ENCODE measurements around the gene DPP6. TPM values are rescaled to one million over a fixed set of nuclear protein-coding genes. Genes with fewer than 3 reads are reported as not detected.

DPP6 gene
- total RNA-seq, 1 experiment from 2014 or later = not detected

- BruUV-seq (replicated peaks) = no TSS peak
- Histone ChIP-seq H3K9me3 (peaks cover 3% of the 10 kb centered on the region; the same call in 1 of the 2 replicates), H3K4me1 (no peaks in the 10 kb centered on the region), H3K4me3 (ENCODE audit: low read depth, low read length) (no peak overlapping the region), H3K36me3 (ENCODE audit: control insufficient read depth, insufficient read depth, low read length) (no peaks in the 10 kb centered on the region), H3K27me3 (replicated peaks; ENCODE audit: control insufficient read depth, insufficient read depth, low read length) (no peaks in the 10 kb centered on the region; the same call in 1 of the 2 replicates)
- CTCF ChIA-PET = no interaction called here
- TF ChIP-seq CTCF (IDR thresholded peaks at IDR 0.05; ENCODE audit: insufficient read depth in 1 of 2, low read depth in 1 of 2, low read length in 1 of 2, severe bottlenecking in 1 of 2, unreplicated experiment in 1 of 2) = no peak
- no peak for DNase-seq
- peaks cover 12% of the 10 kb centered on the region for H3K9me3 Mint-ChIP-seq (ENCODE audit: unreplicated experiment)
- H3K27ac Mint-ChIP-seq (ENCODE audit: unreplicated experiment) = no peak overlapping the region
- intact Hi-C loops (cut with micrococcal nuclease; ENCODE audit: unreplicated experiment) = no loop called here
- H3K4me3 Mint-ChIP-seq (ENCODE audit: unreplicated experiment) = no peak overlapping the region
- H3K36me3 Mint-ChIP-seq (ENCODE audit: insufficient read depth, unreplicated experiment) = no peaks in the 10 kb centered on the region
- POLR2A ChIA-PET = no interaction called here
- no peaks in the 10 kb centered on the region for H3K4me1 Mint-ChIP-seq (ENCODE audit: low read depth, unreplicated experiment)
- no peaks in the 10 kb centered on the region for H3K27me3 Mint-ChIP-seq (ENCODE audit: insufficient read depth, unreplicated experiment)
Measured at GRCh38 chr7:154853063-154853726, 801.0 kb downstream of the DPP6 start.

GRCh38 chr7:154853727-154854095 lies 801.5 kb downstream of the DPP6 start:
- intact Hi-C loops (cut with micrococcal nuclease; ENCODE audit: unreplicated experiment) = no loop called here
- no peak for TF ChIP-seq CTCF (IDR thresholded peaks at IDR 0.05; ENCODE audit: insufficient read depth in 1 of 2, low read depth in 1 of 2, low read length in 1 of 2, severe bottlenecking in 1 of 2, unreplicated experiment in 1 of 2)
- H3K4me1 Mint-ChIP-seq (ENCODE audit: low read depth, unreplicated experiment) = no peaks in the 10 kb centered on the region
- H3K27me3 Mint-ChIP-seq (ENCODE audit: insufficient read depth, unreplicated experiment) = no peaks in the 10 kb centered on the region
- no peak overlapping the region for H3K4me3 Mint-ChIP-seq (ENCODE audit: unreplicated experiment)
- peaks cover 3% of the 10 kb centered on the region; the same call in 1 of the 2 replicates for H3K9me3 ChIP-seq
- no peak overlapping the region for H3K4me3 ChIP-seq (ENCODE audit: low read depth, low read length)
- no peaks in the 10 kb centered on the region for H3K36me3 ChIP-seq (ENCODE audit: control insufficient read depth, insufficient read depth, low read length)
- H3K9me3 Mint-ChIP-seq (ENCODE audit: unreplicated experiment) = peaks cover 11% of the 10 kb centered on the region
- DNase-seq = no peak
- BruUV-seq (replicated peaks) = no TSS peak
- no peaks in the 10 kb centered on the region for H3K36me3 Mint-ChIP-seq (ENCODE audit: insufficient read depth, unreplicated experiment)
- no peak overlapping the region for H3K27ac Mint-ChIP-seq (ENCODE audit: unreplicated experiment)
- POLR2A ChIA-PET = no interaction called here
- CTCF ChIA-PET = no interaction called here
- H3K27me3 ChIP-seq (replicated peaks; ENCODE audit: control insufficient read depth, insufficient read depth, low read length) = no peaks in the 10 kb centered on the region; the same call in 1 of the 2 replicates
- H3K4me1 ChIP-seq = no peaks in the 10 kb centered on the region

DNA sequence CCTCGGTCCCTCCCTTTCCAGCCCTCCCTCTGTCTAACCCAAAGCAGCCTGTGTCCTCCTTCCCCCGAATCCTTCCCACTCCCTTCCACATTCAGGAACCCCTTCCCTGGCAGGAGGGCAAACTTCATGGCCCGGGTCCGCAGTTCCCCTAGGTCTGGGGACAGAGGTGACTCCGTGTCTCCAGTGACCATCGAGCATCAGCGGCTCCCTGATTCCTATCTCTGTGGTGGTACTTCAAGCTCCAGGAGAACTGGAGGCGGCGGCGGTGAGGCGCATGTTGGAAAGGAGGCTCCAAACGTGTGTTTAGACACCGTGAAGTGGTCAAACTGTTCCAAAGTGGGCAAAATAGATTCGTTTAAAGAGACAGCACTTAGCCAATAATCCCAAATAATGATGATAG lies 802.6 kb downstream of the DPP6 start:
- H3K27me3 Mint-ChIP-seq (ENCODE audit: insufficient read depth, unreplicated experiment) = no peaks in the 10 kb centered on the region
- H3K36me3 ChIP-seq (ENCODE audit: control insufficient read depth, insufficient read depth, low read length) = no peaks in the 10 kb centered on the region
- H3K4me3 Mint-ChIP-seq (ENCODE audit: unreplicated experiment) = no peak overlapping the region
- intact Hi-C loops (cut with micrococcal nuclease; ENCODE audit: unreplicated experiment) = no loop called here
- POLR2A ChIA-PET = no interaction called here
- peaks cover 3% of the 10 kb centered on the region; the same call in 1 of the 2 replicates for H3K9me3 ChIP-seq
- no peaks in the 10 kb centered on the region; the same call in 1 of the 2 replicates for H3K27me3 ChIP-seq (replicated peaks; ENCODE audit: control insufficient read depth, insufficient read depth, low read length)
- no TSS peak for BruUV-seq (replicated peaks)
- no peak overlapping the region for H3K4me3 ChIP-seq (ENCODE audit: low read depth, low read length)
- CTCF ChIA-PET = no interaction called here
- no peaks in the 10 kb centered on the region for H3K4me1 Mint-ChIP-seq (ENCODE audit: low read depth, unreplicated experiment)
- peaks cover 11% of the 10 kb centered on the region for H3K9me3 Mint-ChIP-seq (ENCODE audit: unreplicated experiment)
- H3K27ac Mint-ChIP-seq (ENCODE audit: unreplicated experiment) = no peak overlapping the region
- H3K4me1 ChIP-seq = no peaks in the 10 kb centered on the region
- H3K36me3 Mint-ChIP-seq (ENCODE audit: insufficient read depth, unreplicated experiment) = no peaks in the 10 kb centered on the region
- TF ChIP-seq CTCF (IDR thresholded peaks at IDR 0.05; ENCODE audit: insufficient read depth in 1 of 2, low read depth in 1 of 2, low read length in 1 of 2, severe bottlenecking in 1 of 2, unreplicated experiment in 1 of 2) = no peak
- no peak for DNase-seq

Data from Caco-2 (cell line).